CD4-positive, alpha-beta T cell treated with Interleukin-21 for 1 hour (primary cell): ENCODE measurements around the gene EMSY.
"Not testable (repeated sequence)": the region's sequence is repeated elsewhere in the genome, so short reads cannot be mapped to it uniquely, and the experiment has no call there.

ENCODE experiments used
- DNase-seq: peaks from one replicate; pipeline ENCODE4 v3.0.0-alpha.2; 2020

Gene EMSY

GRCh38 chr11:76524919-76525318 lies 80.1 kb downstream of the EMSY start:
- DNase-seq, result no peak

DNA sequence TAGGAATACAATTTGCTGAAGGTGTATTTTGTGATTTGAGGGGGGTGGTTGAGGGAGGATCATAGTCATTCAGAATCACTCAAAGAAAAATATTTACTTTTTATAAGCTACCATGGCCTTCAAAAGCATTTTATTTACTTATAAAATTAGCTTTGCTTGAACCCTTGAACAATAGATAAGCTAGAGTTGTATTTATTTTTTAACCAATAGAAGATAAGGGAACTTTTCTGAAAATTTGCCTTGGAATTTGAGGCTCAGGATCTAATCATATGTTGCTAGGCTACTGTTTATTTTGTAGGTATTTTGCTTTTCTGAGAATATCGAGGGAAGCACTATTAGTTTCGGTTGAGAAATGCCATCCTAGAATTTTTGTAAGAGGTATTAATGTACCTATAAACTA lies 82.1 kb downstream of the EMSY start:
- no peak for DNase-seq

- DNase-seq, result no peak
These were observed 97.6 kb downstream of the EMSY start for GRCh38 chr11:76542436-76542835.

GRCh38 chr11:76543006-76543703 lies 98.3 kb downstream of the EMSY start:
- no peak for DNase-seq

DNA sequence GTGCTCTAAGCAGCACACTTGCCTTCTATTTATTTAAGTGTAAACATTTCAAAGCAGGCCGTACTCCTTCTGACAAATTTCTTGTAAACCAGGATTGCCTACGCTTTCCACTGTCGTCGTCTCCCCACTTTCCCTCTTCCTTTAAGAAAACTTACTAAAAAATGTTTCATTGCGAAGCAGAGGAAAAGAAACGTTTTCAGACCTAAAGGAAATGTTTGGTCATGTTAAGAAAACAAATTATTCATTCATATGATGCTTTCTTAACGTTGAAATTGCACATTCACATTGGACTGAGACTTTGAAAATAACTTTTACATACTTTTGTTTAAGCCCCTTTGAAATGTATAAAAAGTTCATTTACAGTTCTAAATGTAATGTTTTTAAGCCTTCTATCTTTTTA lies 106.0 kb downstream of the EMSY start:
- DNase-seq, result no peak

DNA sequence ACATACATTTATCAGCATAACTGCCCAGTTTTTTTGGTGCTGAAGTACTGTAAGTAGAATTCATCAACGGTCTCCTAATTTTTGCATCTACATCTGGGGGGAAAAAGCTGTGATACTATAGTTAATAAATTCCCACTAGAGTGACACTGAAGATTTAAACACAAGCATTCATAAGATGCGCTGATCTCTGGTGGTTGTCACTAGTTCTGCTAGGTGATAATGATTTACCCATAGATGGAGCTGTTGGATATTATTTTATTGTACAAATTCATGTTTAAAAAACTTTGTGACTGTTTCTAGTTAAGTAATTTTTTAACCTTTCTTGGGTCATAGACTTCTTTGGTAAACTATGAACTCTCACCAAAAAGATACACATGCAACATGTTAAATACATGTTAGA lies 106.6 kb downstream of the EMSY start:
- DNase-seq, result no peak

GRCh38 chr11:76552987-76553386 lies 108.2 kb downstream of the EMSY start:
- DNase-seq, result no peak

DNA sequence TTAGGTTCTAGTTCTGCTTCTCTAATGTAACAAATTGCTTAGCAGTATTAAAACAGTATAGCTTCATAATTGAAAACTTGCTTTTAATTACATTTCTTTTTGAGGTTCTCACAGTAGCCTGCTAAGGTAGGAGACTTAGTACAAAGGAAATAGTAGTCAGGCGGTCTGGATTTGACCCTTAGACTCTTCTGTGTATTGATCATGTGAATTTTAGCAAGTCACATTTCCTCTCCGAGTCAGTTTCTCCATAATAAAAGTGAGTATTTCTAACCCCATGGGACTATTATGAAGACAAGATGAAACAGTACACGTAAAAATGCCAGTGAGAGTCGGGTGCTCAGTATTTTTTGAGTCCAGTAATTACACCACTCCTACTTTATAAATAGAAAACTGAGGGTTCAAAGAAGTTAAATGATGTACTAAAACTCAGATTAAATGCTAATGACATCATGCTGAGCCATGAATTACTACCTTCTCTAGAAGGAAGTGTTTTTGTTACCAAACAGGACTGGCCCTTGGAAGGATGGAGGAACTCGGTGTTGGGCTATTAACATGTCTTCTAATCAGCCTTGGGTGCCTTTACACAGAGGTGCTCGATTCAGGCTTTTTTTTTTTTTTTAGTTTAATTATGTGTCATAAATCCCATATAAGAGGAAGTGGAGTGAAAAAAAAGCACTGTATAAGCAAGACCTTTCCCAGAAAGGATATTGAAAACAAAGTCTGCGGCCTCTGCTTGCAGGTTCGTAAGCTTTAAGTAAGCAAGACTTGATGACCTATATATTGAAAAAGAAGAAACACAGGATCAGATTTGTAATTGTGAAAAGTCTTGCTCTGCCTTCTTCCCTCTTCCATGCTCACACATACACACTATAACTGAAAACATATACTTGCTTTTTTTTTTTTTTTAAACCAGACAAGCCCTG lies 109.0 kb downstream of the EMSY start:
- no peak for DNase-seq

DNA sequence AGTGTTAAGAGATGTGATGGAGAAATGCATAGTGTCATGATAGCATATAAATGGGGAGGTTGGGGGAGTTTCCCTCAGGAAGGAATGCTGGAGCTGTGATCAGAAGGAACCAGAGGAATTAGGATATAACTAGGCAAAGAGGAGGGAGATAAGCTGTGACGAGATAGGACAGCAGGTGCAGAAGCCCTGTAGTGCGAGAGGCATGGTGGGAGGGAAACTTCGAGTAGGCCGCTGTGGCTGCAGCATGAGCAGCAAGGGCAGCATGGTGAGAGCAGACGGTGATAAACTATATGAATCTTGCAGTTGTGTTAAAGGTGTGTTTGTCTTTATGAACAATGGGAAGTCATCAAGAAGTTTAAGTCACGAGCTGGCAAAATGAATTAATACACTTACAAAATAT lies 109.9 kb downstream of the EMSY start:
- DNase-seq, result no peak

DNA sequence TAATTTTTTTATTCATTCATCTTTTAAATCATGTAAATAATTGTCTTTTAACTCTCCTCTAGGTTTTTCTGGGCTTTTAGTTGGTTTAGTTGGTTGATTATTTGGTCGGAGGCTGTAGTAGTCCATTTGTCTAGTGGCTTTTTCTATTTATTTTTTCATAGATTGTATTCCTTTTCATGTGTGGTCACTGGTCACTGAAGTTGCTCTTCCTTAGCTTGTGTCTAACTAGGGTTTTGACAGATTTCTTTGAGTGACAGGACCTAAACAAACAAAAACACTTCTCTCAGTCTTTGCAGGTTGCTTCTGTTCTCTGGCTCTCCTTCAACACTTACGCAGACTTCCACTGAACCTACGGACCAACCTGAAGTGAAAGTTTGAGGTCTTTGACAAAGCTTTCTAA lies 112.6 kb downstream of the EMSY start:
- DNase-seq, result no peak

DNA sequence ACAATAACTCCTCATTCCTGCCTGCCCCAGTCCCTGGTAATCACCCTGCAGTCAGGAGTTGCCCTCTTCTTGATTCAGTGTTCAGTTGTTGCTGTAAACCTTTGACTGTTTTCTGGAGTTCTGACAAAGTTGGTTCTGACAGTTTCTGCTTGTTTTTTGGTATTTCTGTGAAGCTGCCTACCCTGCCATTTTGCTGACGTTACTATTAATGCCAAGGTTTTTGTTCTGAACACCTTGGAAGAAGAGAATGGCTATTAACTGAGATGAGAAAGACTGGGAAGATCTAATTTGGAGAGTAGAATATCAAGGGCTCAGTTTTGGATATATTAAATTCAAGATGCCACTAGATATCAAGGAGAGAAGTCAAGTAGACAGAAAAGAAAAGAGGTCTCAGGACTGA lies 113.7 kb downstream of the EMSY start:
- DNase-seq, result no peak

DNA sequence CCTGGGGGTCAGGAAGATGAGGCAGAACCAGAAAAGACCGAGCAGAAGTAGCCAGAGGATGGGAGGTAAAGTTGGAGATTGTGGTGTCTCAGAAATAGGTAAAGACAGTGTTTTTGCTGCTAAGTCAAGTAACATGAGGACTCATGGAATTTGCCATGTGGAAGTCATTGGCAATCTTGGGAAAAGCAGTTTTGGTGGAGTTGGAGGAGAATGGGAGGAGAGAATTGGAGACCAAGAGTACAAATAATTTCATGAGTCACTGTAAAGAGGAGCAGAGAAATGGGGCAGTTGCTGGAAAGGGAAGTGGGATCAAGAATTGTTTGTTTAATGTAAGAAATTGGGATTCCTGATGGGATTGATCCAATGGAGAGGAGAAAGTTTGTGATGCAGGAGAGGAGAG lies 114.1 kb downstream of the EMSY start:
- DNase-seq, result no peak

- DNase-seq, result no peak
These were observed 114.5 kb downstream of the EMSY start for GRCh38 chr11:76559346-76559745.

DNA sequence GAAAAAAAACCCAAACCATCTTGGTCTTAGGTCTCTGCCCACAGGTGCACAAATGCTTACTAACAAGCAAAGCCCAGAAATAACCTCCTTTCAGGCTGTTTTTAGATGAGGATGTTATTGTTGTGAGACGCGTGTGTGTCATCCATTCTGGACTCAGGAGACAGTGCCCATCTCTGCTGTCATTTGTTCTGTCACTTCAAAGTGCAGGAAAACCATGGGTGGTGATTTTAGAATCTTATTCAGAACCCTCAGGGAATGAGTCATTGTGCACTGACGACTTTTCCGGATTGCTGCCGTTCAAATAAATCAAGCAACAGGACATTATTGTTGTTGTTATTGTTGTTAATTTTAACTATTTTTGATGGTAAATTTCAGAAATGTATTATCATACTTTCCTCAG lies 115.4 kb downstream of the EMSY start:
- DNase-seq, result peak; percentile 32

DNA sequence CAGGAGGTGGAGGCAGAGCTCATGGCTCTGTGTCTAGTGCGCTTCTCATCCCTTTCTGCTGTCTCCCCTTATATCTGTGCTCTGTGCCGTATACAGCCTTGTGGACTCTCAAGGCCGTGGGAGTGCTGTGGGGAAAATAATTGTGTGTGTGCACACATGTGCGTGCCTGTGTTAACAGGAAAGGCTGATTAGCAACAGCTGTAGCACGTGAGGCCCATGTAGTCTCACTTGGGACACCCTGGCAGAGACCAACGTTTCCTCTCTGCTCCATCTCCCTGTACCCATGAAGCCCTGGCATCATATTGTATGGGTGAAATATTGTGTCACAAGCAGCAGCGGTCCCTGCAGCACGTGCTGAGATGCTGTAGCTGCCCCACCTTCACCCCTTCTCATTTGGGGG lies 116.4 kb downstream of the EMSY start:
- no peak for DNase-seq

- DNase-seq, result no peak
These were observed 117.7 kb downstream of the EMSY start for GRCh38 chr11:76562541-76562940.

DNA sequence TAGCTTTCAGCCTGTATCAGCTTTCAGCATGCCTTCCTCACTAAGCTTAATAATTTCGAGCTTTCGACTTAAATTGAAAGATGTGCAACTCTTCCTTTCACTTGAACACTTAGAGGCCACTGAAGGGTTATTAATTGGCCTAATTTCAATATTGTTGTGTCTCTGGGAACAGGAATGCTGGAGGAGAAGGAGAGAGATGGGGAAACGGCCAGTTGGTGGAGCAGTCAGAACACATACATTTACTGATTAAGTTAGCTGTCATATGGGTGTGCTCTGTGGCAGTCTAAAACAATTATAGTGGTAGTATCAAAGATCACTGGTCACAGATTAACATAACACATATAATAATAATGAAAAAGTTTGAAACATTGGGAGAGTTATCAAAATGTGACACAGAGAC lies 119.5 kb downstream of the EMSY start:
- DNase-seq, result no peak

GRCh38 chr11:76566811-76567210 lies 122.0 kb downstream of the EMSY start:
- DNase-seq, result no peak

DNA sequence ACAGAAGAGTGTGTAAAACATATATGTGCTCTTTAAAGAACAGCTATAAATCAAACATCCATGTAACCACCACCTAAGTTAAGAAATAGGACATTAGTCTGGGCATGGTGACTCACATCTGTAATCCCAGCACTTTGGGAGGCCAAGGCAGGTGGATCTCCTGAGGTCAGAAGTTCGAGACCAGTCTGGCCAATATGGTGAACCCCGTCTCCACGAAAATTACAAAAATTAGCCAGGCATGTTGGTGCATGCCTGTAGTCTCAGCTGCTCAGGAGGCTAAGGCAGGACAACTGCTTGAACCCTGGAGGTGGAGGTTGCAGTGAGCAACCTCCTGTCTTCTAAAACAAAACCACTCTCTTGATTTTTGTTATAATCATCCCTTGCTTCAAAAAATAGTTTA lies 122.4 kb downstream of the EMSY start:
- no peak for DNase-seq

DNA sequence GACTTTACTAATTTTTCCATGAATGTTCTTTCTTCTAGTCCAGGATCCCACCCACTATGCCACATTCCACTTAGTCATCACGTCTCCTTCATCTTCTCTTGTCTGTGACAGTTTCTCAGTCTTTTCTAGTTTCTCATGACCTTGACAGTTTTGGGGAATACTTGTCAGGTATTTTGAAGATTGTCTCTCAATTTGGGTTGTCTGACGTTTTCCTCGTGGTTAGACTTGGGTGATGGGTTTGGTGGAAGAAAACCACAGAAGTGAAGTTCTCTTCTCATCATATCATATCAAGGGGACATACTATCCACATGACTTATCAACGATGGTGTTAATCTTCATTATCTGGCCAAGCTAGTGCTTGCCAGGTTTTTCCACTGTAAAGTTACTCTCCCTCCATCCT lies 123.3 kb downstream of the EMSY start:
- no peak for DNase-seq

- no peak for DNase-seq
These were observed 123.8 kb downstream of the EMSY start for GRCh38 chr11:76568621-76569020.

DNA sequence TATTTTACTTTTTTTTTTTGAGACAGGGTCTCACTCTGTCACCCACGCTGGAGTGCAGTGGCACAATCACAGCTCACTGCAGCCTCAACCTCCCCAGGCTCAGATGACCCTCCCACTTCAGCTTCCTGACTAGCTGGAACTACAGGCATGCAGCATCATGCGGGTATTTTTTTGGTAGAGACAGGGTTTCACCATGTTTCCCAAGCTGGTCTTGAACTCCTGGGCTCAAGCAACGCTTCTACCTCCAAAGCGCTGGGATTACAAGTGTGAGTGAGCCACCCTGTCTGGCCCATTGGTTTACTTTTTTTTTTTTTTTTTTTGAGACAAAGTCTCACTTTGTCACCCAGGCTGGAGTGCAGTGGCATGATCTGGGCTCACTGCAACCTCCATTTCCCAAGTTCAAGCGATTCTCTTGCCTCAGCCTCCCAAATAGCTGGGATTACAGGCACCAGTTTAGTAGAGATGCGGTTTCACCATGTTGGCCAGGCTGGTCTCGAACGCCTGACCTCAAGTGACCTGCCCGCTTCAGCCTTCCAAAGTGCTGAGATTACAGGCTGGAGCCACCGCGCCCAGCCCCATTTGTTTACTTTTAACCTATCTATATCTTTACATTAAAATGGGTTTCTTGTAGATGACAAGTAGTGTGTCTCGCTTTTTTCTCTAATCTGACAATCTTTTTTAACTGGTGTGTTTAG lies 127.5 kb downstream of the EMSY start:
- DNase-seq, result not testable (repeated sequence)

DNA sequence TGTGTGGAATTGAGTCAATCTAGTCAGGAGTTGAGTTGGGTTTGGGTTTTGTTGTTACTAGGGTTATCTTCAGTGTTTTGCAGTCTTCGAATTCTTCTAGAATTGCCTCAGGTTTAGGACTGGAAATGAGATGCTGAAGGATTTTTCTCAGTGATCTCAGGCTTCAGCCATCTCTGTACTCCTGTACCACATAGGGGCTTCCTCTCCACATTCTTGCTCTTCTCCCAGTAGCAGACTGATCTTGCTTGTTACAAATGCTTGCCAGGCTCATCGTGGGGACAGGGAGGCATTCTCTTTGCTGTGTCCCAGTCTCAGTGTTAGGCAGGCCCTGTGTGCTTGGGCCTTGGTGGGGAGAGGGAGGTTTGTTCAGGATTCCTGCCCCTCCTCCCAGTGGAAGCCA lies 129.6 kb downstream of the EMSY start:
- no peak for DNase-seq

DNA sequence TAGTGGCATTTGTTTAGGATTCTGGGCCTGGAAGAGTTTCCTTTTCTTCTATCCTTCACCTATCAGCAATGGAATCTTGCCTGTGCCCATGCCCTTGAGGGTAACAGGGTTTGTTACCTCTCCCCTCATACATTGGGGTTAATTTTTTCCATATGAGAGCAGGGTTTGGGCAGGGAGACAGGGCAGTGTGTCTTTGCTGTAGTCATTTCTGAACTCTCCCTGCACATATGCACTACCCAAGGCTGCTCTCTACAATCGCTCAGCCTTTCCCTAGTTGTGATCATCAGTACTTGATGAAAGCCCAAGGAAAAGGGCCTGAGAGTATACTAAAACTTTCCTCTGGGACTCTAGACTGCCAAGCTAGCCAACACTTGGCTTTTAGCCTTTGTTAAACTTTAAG lies 130.1 kb downstream of the EMSY start:
- DNase-seq, result no peak
